Measurements from ENCODE around the gene CD1D.

CD1D gene

GRCh38 chr1:158153179-158153578 lies 27.5 kb upstream of the CD1D start:
- no peaks in the 10 kb centered on the region for H4K20me1 ChIP-seq (ENCODE audit: insufficient read depth, low read length)
- no peaks in the 10 kb centered on the region; the same call in 1 of the 2 replicates for H3K36me3 ChIP-seq (ENCODE audit: insufficient read depth, low read length)
- TF ChIP-seq, protein P1, sequence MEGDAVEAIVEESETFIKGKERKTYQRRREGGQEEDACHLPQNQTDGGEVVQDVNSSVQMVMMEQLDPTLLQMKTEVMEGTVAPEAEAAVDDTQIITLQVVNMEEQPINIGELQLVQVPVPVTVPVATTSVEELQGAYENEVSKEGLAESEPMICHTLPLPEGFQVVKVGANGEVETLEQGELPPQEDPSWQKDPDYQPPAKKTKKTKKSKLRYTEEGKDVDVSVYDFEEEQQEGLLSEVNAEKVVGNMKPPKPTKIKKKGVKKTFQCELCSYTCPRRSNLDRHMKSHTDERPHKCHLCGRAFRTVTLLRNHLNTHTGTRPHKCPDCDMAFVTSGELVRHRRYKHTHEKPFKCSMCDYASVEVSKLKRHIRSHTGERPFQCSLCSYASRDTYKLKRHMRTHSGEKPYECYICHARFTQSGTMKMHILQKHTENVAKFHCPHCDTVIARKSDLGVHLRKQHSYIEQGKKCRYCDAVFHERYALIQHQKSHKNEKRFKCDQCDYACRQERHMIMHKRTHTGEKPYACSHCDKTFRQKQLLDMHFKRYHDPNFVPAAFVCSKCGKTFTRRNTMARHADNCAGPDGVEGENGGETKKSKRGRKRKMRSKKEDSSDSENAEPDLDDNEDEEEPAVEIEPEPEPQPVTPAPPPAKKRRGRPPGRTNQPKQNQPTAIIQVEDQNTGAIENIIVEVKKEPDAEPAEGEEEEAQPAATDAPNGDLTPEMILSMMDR (IDR thresholded peaks at IDR 0.05; ENCODE audit: low read length), result no peak
- no peak for TF ChIP-seq EZH2 (IDR thresholded peaks at IDR 0.05; ENCODE audit: borderline replicate concordance, low read length)
- no peak overlapping the region for H3K4me2 ChIP-seq (ENCODE audit: low read length)
- no peaks in the 10 kb centered on the region for H3K9me3 ChIP-seq (ENCODE audit: low read length)
- no peak overlapping the region for H3K27ac ChIP-seq (ENCODE audit: low read depth, low read length, poor library complexity, severe bottlenecking)
- H2AFZ ChIP-seq (ENCODE audit: low read length), result no peak overlapping the region
- H3K9me2 ChIP-seq (ENCODE audit: low read depth, low read length), result no peaks in the 10 kb centered on the region
- H3K9ac ChIP-seq (ENCODE audit: low read length), result no peak overlapping the region
- peaks cover 15% of the 10 kb centered on the region for H3K4me1 ChIP-seq (ENCODE audit: insufficient read depth, low read length, severe bottlenecking)
- no peaks in the 10 kb centered on the region for H3K27me3 ChIP-seq (ENCODE audit: insufficient read depth, low read length)
- no peaks in the 10 kb centered on the region for H3F3A ChIP-seq (ENCODE audit: insufficient read depth, low read length)
- H3K4me3 ChIP-seq (ENCODE audit: low read depth, low read length, poor library complexity, severe bottlenecking), result no peak overlapping the region
- no peaks in the 10 kb centered on the region for H3K79me2 ChIP-seq (ENCODE audit: insufficient read depth, low read length)

- Histone ChIP-seq H3K27ac (ENCODE audit: low read depth, low read length, poor library complexity, severe bottlenecking) (no peak overlapping the region), H3K79me2 (ENCODE audit: insufficient read depth, low read length) (no peaks in the 10 kb centered on the region), H3K36me3 (ENCODE audit: insufficient read depth, low read length) (no peaks in the 10 kb centered on the region), H3K9me3 (ENCODE audit: low read length) (no peaks in the 10 kb centered on the region), H3K4me1 (ENCODE audit: insufficient read depth, low read length, severe bottlenecking) (peaks cover 15% of the 10 kb centered on the region), H3K9ac (ENCODE audit: low read length) (no peak overlapping the region), H3K27me3 (ENCODE audit: insufficient read depth, low read length) (no peaks in the 10 kb centered on the region), H3K4me2 (ENCODE audit: low read length) (no peak overlapping the region), H2AFZ (ENCODE audit: low read length) (no peak overlapping the region), H3K9me2 (ENCODE audit: low read depth, low read length) (no peaks in the 10 kb centered on the region), H3F3A (ENCODE audit: insufficient read depth, low read length) (no peaks in the 10 kb centered on the region), H4K20me1 (ENCODE audit: insufficient read depth, low read length) (no peaks in the 10 kb centered on the region), H3K4me3 (ENCODE audit: low read depth, low read length, poor library complexity, severe bottlenecking) (no peak overlapping the region)
- TF ChIP-seq, protein P1 (IDR thresholded peaks at IDR 0.05; ENCODE audit: low read length), result no peak
- TF ChIP-seq EZH2 (IDR thresholded peaks at IDR 0.05; ENCODE audit: borderline replicate concordance, low read length), result no peak
Measured at GRCh38 chr1:158153746-158154444, 26.8 kb upstream of the CD1D start.

GRCh38 chr1:158154501-158154900 lies 26.2 kb upstream of the CD1D start:
- Histone ChIP-seq H3K79me2 (ENCODE audit: insufficient read depth, low read length) (no peaks in the 10 kb centered on the region), H3K9me2 (ENCODE audit: low read depth, low read length) (no peaks in the 10 kb centered on the region), H3K27ac (ENCODE audit: low read depth, low read length, poor library complexity, severe bottlenecking) (no peak overlapping the region), H3K27me3 (ENCODE audit: insufficient read depth, low read length) (no peaks in the 10 kb centered on the region), H2AFZ (ENCODE audit: low read length) (no peak overlapping the region), H3F3A (ENCODE audit: insufficient read depth, low read length) (no peaks in the 10 kb centered on the region), H3K4me1 (ENCODE audit: insufficient read depth, low read length, severe bottlenecking) (peaks cover 10% of the 10 kb centered on the region), H3K4me2 (ENCODE audit: low read length) (no peak overlapping the region), H3K9me3 (ENCODE audit: low read length) (no peaks in the 10 kb centered on the region), H3K4me3 (ENCODE audit: low read depth, low read length, poor library complexity, severe bottlenecking) (no peak overlapping the region), H4K20me1 (ENCODE audit: insufficient read depth, low read length) (no peaks in the 10 kb centered on the region), H3K9ac (ENCODE audit: low read length) (no peak overlapping the region), H3K36me3 (ENCODE audit: insufficient read depth, low read length) (no peaks in the 10 kb centered on the region)
- TF ChIP-seq, protein P1 (IDR thresholded peaks at IDR 0.05; ENCODE audit: low read length), result no peak
- TF ChIP-seq EZH2 (IDR thresholded peaks at IDR 0.05; ENCODE audit: borderline replicate concordance, low read length), result no peak

Measured in OCI-LY1 (cell line).